ENCODE results near the gene TTC13. TPM values are rescaled to one million over a fixed set of nuclear protein-coding genes. Genes with fewer than 3 reads are reported as not detected.

Gene TTC13
- total and polyA plus RNA-seq, 4 donors: 6.0 to 22.6 (median 14.7) TPM

GRCh38 chr1:230894032-230894431, 84.6 kb downstream of the TTC13 start:
- ATAC-seq (ENCODE audit: low FRiP score) (no peak), DNase-seq (no peak)
- Histone ChIP-seq H3K27ac (ENCODE audit: low read depth in 1 of 2, low read length in 2 of 2) (no peak overlapping the region), H3K36me3 (ENCODE audit: control insufficient read depth in 1 of 2, insufficient read depth in 2 of 2, low read length in 1 of 2) (no peaks in the 10 kb centered on the region), H3K27me3 (ENCODE audit: control insufficient read depth in 1 of 2, insufficient read depth in 2 of 2, low read length in 1 of 2) (no peaks in the 10 kb centered on the region), H3K4me3 (ENCODE audit: low read length in 2 of 2) (no peak overlapping the region), H3K4me1 (ENCODE audit: control insufficient read depth in 1 of 2, insufficient read depth in 2 of 2, low read length in 2 of 2) (peaks cover 0 to 9% of the 10 kb centered on the region in 2 donors), H3K9me3 (ENCODE audit: control insufficient read depth, low read length) (no peaks in the 10 kb centered on the region)
- WGBS, 2 donors: 95 to 97% methylated on average over 6 of the region's 6 CpGs
- intact Hi-C loops (cut with DNase I): no loop called here

- no peak overlapping the region for H3K27ac ChIP-seq (ENCODE audit: low read depth in 1 of 2, low read length in 2 of 2)
- 95% methylated on average over 6 of the region's 6 CpGs for WGBS, 2 donors
- H3K36me3 ChIP-seq (ENCODE audit: control insufficient read depth in 1 of 2, insufficient read depth in 2 of 2, low read length in 1 of 2): no peaks in the 10 kb centered on the region
- intact Hi-C loops (cut with DNase I): no loop called here
- DNase-seq (no peak), ATAC-seq (ENCODE audit: low FRiP score) (no peak)
- no peaks in the 10 kb centered on the region for H3K27me3 ChIP-seq (ENCODE audit: control insufficient read depth in 1 of 2, insufficient read depth in 2 of 2, low read length in 1 of 2)
- no peaks in the 10 kb centered on the region for H3K9me3 ChIP-seq (ENCODE audit: control insufficient read depth, low read length)
- H3K4me3 ChIP-seq (ENCODE audit: low read length in 2 of 2): no peak overlapping the region
- peaks cover 0 to 2% of the 10 kb centered on the region in 2 donors for H3K4me1 ChIP-seq (ENCODE audit: control insufficient read depth in 1 of 2, insufficient read depth in 2 of 2, low read length in 2 of 2)
Observed at GRCh38 chr1:230892018-230892491, 86.6 kb downstream of the TTC13 start.

GRCh38 chr1:230891413-230891812, 87.2 kb downstream of the TTC13 start:
- no peaks in the 10 kb centered on the region for H3K27me3 ChIP-seq (ENCODE audit: control insufficient read depth in 1 of 2, insufficient read depth in 2 of 2, low read length in 1 of 2)
- 47 to 51% methylated on average over 2 of the region's 2 CpGs for WGBS, 2 donors
- no peak for DNase-seq
- H3K4me1 ChIP-seq (ENCODE audit: control insufficient read depth in 1 of 2, insufficient read depth in 2 of 2, low read length in 2 of 2): peaks cover 0 to 2% of the 10 kb centered on the region in 2 donors
- H3K9me3 ChIP-seq (ENCODE audit: control insufficient read depth, low read length): no peaks in the 10 kb centered on the region
- no peaks in the 10 kb centered on the region for H3K36me3 ChIP-seq (ENCODE audit: control insufficient read depth in 1 of 2, insufficient read depth in 2 of 2, low read length in 1 of 2)
- no peak overlapping the region for H3K4me3 ChIP-seq (ENCODE audit: low read length in 2 of 2)
- intact Hi-C loops (cut with DNase I): no loop called here
- no peak for ATAC-seq (ENCODE audit: low FRiP score)
- H3K27ac ChIP-seq (ENCODE audit: low read depth in 1 of 2, low read length in 2 of 2): peak overlapping the region in 1 of 2 donors; percentile 20

DNA sequence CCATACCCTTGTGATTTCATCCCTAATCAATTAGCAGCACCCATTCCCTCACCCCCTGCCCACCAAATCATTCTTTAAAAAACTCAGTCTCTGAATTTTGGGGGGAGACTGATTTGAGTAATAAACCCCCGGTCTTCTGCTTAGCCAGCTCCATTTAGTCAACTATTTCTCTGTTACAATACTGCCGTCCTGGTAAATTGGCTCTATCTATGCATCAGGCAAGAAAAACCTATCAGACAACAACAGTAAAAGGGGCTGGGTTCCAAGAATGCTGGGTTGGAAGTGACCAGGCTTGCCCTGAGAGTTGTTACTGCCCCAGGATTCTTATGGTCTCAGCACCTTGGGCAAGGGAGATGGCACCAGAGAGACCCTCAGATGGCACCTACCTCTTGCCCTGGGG, 94.0 kb downstream of the TTC13 start:
- DNase-seq: no peak
- no peak for ATAC-seq (ENCODE audit: low FRiP score)

DNA sequence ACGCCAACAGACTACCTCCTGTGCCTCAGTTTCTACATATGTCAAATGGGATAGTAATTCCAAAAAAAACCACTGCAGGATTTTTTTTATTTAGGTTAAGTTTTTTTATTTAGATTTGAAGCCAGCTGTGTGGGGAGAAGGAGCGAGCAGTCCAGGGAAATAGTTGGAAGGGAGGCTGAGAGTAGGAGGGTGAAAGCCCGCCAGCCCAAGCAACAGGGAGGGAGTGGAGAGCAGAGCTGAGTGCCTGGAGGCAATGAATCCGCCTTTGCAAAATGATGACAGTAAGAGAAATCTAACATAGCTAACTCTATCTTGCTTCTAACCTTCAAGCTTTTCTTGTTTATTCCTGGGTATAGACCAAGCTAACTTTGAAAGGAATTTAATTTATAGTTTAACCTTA, 94.7 kb downstream of the TTC13 start:
- no peak overlapping the region for H3K27ac ChIP-seq (ENCODE audit: low read depth in 1 of 2, low read length in 2 of 2)
- DNase-seq (no peak), ATAC-seq (ENCODE audit: low FRiP score) (no peak)
- no peaks in the 10 kb centered on the region for H3K27me3 ChIP-seq (ENCODE audit: control insufficient read depth in 1 of 2, insufficient read depth in 2 of 2, low read length in 1 of 2)
- H3K9me3 ChIP-seq (ENCODE audit: control insufficient read depth, low read length): peaks cover 4% of the 10 kb centered on the region
- no peak overlapping the region for H3K4me3 ChIP-seq (ENCODE audit: low read length in 2 of 2)
- H3K4me1 ChIP-seq (ENCODE audit: control insufficient read depth in 1 of 2, insufficient read depth in 2 of 2, low read length in 2 of 2): no peaks in the 10 kb centered on the region
- intact Hi-C loops (cut with DNase I): no loop called here
- H3K36me3 ChIP-seq (ENCODE audit: control insufficient read depth in 1 of 2, insufficient read depth in 2 of 2, low read length in 1 of 2): no peaks in the 10 kb centered on the region
- WGBS, 2 donors: 39 to 51% methylated on average over 4 of the region's 4 CpGs

More for the DNA sequence above, 94.0 kb downstream of the TTC13 start:
- Histone ChIP-seq H3K27me3 (ENCODE audit: control insufficient read depth in 1 of 2, insufficient read depth in 2 of 2, low read length in 1 of 2) (no peaks in the 10 kb centered on the region), H3K4me1 (ENCODE audit: control insufficient read depth in 1 of 2, insufficient read depth in 2 of 2, low read length in 2 of 2) (no peaks in the 10 kb centered on the region), H3K27ac (ENCODE audit: low read depth in 1 of 2, low read length in 2 of 2) (no peak overlapping the region), H3K36me3 (ENCODE audit: control insufficient read depth in 1 of 2, insufficient read depth in 2 of 2, low read length in 1 of 2) (no peaks in the 10 kb centered on the region), H3K9me3 (ENCODE audit: control insufficient read depth, low read length) (peaks cover 4% of the 10 kb centered on the region), H3K4me3 (ENCODE audit: low read length in 2 of 2) (no peak overlapping the region)
- 94 to 95% methylated on average over 2 of the region's 2 CpGs for WGBS, 2 donors
- intact Hi-C loops (cut with DNase I): no loop called here

- no peak for ATAC-seq (ENCODE audit: low FRiP score)
- H3K36me3 ChIP-seq (ENCODE audit: control insufficient read depth in 1 of 2, insufficient read depth in 2 of 2, low read length in 1 of 2): no peaks in the 10 kb centered on the region
- intact Hi-C loops (cut with DNase I): no loop called here
Observed at GRCh38 chr1:230879778-230880177, 98.9 kb downstream of the TTC13 start.

DNA sequence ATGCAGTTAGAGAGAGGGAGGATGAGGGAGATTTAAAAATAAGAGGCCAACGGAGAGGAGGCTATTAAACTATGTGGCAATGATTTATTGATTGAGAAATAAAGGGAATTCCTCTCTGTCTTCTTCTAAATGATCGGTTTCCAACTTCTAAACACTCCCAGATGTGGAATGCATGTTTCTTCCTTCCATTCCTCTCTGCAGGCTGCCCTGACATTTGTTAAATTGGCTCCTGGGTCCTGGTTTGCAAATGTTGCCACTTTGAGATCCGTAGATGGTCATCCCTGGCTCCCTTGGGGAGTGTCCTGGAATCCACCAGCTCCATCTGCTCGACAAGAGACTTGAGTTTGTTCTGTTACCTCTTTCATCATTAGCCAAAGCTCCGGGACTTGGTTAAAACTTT, 100.1 kb downstream of the TTC13 start:
- ATAC-seq (ENCODE audit: low FRiP score) (peak; percentile 4), DNase-seq (no peak)
- no peaks in the 10 kb centered on the region for H3K36me3 ChIP-seq (ENCODE audit: control insufficient read depth in 1 of 2, insufficient read depth in 2 of 2, low read length in 1 of 2)
- no peaks in the 10 kb centered on the region for H3K27me3 ChIP-seq (ENCODE audit: control insufficient read depth in 1 of 2, insufficient read depth in 2 of 2, low read length in 1 of 2)
- WGBS, 2 donors: 42 to 48% methylated on average over 5 of the region's 5 CpGs
- H3K9me3 ChIP-seq (ENCODE audit: control insufficient read depth, low read length): no peaks in the 10 kb centered on the region
- H3K27ac ChIP-seq (ENCODE audit: low read depth in 1 of 2, low read length in 2 of 2): no peak overlapping the region
- intact Hi-C loops (cut with DNase I): no loop called here
- no peaks in the 10 kb centered on the region for H3K4me1 ChIP-seq (ENCODE audit: control insufficient read depth in 1 of 2, insufficient read depth in 2 of 2, low read length in 2 of 2)
- H3K4me3 ChIP-seq (ENCODE audit: low read length in 2 of 2): no peak overlapping the region

More at GRCh38 chr1:230879778-230880177, 98.9 kb downstream of the TTC13 start:
- H3K4me3 ChIP-seq (ENCODE audit: low read length in 2 of 2): no peak overlapping the region
- H3K27ac ChIP-seq (ENCODE audit: low read depth in 1 of 2, low read length in 2 of 2): no peak overlapping the region
- WGBS, 2 donors: 76 to 84% methylated on average over 8 of the region's 8 CpGs
- no peaks in the 10 kb centered on the region for H3K9me3 ChIP-seq (ENCODE audit: control insufficient read depth, low read length)
- H3K4me1 ChIP-seq (ENCODE audit: control insufficient read depth in 1 of 2, insufficient read depth in 2 of 2, low read length in 2 of 2): no peaks in the 10 kb centered on the region
- DNase-seq: no peak
- H3K27me3 ChIP-seq (ENCODE audit: control insufficient read depth in 1 of 2, insufficient read depth in 2 of 2, low read length in 1 of 2): no peaks in the 10 kb centered on the region

- intact Hi-C loops (cut with DNase I): no loop called here
- Histone ChIP-seq H3K27ac (ENCODE audit: low read depth in 1 of 2, low read length in 2 of 2) (no peak overlapping the region), H3K36me3 (ENCODE audit: control insufficient read depth in 1 of 2, insufficient read depth in 2 of 2, low read length in 1 of 2) (no peaks in the 10 kb centered on the region), H3K4me1 (ENCODE audit: control insufficient read depth in 1 of 2, insufficient read depth in 2 of 2, low read length in 2 of 2) (no peaks in the 10 kb centered on the region), H3K4me3 (ENCODE audit: low read length in 2 of 2) (no peak overlapping the region), H3K9me3 (ENCODE audit: control insufficient read depth, low read length) (no peaks in the 10 kb centered on the region), H3K27me3 (ENCODE audit: control insufficient read depth in 1 of 2, insufficient read depth in 2 of 2, low read length in 1 of 2) (no peaks in the 10 kb centered on the region)
- DNase-seq (no peak), ATAC-seq (ENCODE audit: low FRiP score) (no peak)
- 97% methylated on average over 4 of the region's 4 CpGs for WGBS, 2 donors
Observed at GRCh38 chr1:230877924-230878590, 100.6 kb downstream of the TTC13 start.

DNA sequence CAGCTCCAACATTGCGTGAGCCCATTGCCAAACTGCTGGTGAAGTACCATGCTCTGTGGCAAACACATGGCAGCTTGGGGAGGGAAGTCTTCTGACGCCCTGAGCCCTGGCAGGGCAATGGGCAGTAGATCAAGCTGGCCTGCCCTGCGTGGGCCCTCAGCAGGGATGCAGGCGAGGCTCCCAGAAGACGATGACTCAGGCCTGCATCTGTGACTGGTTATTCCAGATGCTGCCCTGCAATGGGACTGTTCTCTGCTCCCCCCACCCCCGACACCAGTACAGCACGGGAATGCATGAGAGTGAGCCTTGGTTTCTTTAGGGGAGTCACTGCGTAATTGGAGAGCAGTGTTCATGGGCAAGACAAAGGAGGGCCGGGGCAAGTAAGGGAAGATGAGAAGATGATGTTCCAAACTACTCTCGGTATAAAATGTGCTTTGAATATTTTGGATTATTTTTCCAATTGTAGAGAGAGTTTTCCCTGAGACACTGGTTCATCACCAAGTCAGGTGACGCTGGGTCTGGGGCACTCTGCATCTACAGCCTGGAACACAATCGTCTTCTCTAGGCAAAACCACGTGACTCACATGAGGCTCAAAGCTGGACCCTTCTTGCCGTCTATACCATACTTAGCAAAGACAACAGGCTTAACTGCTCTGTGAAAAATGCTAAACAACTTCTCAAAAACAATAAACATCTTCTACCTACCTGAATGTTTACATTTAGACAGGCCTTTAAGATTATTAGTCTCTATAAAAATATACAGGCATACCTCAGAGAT, 101.3 kb downstream of the TTC13 start:
- 78 to 83% methylated on average over 14 of the region's 14 CpGs for WGBS, 2 donors
- intact Hi-C loops (cut with DNase I): no loop called here
- H3K27me3 ChIP-seq (ENCODE audit: control insufficient read depth in 1 of 2, insufficient read depth in 2 of 2, low read length in 1 of 2): no peaks in the 10 kb centered on the region
- no peaks in the 10 kb centered on the region for H3K36me3 ChIP-seq (ENCODE audit: control insufficient read depth in 1 of 2, insufficient read depth in 2 of 2, low read length in 1 of 2)
- ATAC-seq (ENCODE audit: low FRiP score): peak; percentile 30
- H3K4me3 ChIP-seq (ENCODE audit: low read length in 2 of 2): no peak overlapping the region
- DNase-seq: no peak
- no peaks in the 10 kb centered on the region for H3K4me1 ChIP-seq (ENCODE audit: control insufficient read depth in 1 of 2, insufficient read depth in 2 of 2, low read length in 2 of 2)
- H3K9me3 ChIP-seq (ENCODE audit: control insufficient read depth, low read length): no peaks in the 10 kb centered on the region
- no peak overlapping the region for H3K27ac ChIP-seq (ENCODE audit: low read depth in 1 of 2, low read length in 2 of 2)
